Uterus (tissue), 2 donors: Measurements from ENCODE around the gene MSH4.

Experiments
- POLR2A ChIP-seq, 2 donors: fragments of 450-650 bp; IDR thresholded peaks; one replicate each; pipeline ENCODE4 v1.6.1; 2016; ENCODE audit warnings: antibody characterized with exemption in 2 of 2, mild to moderate bottlenecking in 1 of 2, moderate library complexity in 1 of 2
- TF ChIP-seq, protein P1 (sequence below), 4 experiments: fragments of 200-600 bp in 2 of 4; fragments of 450-650 bp in 2 of 4; sonication (generic) in 2 of 4; IDR thresholded peaks; one replicate each; pipeline ENCODE4 v1.5.1; 2016 to 2019; ENCODE audit warnings: antibody characterized with exemption in 4 of 4, mild to moderate bottlenecking in 2 of 4, moderate library complexity in 1 of 4

DNA sequence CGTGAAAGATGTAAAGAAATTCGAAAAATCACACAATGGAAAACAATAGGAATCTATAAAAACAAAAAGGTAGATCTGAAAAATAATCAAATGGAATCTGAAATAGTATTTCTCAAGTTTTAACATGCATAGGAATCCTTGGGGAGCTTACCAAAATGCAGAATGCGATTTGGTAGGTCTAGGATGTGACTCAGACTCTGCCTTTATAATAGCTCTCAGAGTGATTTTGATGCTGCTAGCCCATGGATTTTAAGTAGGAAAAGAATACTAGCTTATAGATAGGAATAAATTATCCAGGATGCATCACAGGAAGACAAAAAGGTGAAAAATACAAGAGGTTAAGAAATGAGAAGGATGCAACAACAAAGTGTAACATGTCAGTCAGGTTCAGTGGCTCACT, 24.7 kb upstream of the MSH4 start:
- TF ChIP-seq, protein P1, sequence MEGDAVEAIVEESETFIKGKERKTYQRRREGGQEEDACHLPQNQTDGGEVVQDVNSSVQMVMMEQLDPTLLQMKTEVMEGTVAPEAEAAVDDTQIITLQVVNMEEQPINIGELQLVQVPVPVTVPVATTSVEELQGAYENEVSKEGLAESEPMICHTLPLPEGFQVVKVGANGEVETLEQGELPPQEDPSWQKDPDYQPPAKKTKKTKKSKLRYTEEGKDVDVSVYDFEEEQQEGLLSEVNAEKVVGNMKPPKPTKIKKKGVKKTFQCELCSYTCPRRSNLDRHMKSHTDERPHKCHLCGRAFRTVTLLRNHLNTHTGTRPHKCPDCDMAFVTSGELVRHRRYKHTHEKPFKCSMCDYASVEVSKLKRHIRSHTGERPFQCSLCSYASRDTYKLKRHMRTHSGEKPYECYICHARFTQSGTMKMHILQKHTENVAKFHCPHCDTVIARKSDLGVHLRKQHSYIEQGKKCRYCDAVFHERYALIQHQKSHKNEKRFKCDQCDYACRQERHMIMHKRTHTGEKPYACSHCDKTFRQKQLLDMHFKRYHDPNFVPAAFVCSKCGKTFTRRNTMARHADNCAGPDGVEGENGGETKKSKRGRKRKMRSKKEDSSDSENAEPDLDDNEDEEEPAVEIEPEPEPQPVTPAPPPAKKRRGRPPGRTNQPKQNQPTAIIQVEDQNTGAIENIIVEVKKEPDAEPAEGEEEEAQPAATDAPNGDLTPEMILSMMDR (IDR thresholded peaks at IDR 0.05): no peak
- TF ChIP-seq POLR2A (IDR thresholded peaks at IDR 0.05): no peak
